Raji (cell line): ENCODE results near the gene VEPH1.

Source experiments
- POLR2A ChIP-seq: IDR thresholded peaks from 2 replicates; pipeline ENCODE4 v1.6.1; 2011; ENCODE audit warnings: low read depth, low read length, control low read depth; ENCODE audit not compliant: insufficient read depth

The VEPH1 gene

DNA sequence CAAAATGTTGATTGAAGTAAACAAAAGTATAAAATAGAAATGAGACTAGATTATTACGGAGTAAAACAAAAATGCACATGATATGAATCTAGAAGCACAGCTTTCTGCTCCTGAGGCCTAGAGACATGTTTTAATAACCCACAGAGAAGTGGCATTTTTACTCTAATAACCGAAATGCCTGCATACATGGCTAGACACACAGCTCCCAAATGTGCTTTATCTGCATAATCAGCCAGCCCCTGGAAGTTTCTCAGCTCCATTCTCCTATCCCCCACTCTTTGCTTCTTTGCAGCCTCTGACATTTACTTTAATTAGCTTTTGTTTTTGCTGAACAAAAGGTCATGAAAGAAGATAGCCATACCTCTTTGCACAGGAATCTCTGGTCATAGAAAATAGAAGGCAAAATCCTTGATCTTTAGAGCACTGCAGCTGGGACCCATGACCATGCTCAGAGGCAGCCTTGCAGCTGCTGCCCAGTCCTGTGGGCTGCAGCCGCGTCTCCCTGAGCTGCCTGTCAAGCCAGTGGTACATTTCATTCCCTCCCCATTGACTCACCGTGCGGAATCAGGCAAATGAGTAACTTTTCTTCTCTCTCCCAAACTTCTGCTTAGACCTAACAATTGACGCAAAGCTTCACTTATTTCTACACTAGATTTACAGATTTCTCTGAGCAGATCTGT lies at the start of gene VEPH1:
TSS of gene VEPH1 (minus strand) at position 501 of the 680 bp plus-strand sequence. CDS start 8,067 bp downstream, outside the sequence.
- no peak for TF ChIP-seq POLR2A

DNA sequence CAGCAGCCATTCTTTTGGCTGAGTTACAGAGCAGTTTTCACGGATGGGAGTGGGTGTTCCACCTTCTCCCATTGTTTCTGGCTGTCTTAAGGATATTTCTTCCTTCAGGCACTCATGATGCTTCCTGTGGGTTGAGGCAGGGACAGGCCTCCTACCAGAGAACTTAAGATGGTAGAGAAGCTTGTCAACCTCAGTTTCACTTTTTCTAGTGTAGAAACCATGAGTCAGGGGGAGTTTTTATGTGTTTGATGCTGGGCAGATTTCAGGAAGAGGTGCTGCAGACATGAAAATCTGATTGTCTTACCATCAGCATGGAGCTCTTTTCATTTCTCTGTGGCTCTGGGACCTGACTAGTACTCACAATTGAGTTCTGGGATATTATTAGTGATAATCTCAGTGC lies 48.7 kb upstream of the VEPH1 start:
- TF ChIP-seq POLR2A: no peak

DNA sequence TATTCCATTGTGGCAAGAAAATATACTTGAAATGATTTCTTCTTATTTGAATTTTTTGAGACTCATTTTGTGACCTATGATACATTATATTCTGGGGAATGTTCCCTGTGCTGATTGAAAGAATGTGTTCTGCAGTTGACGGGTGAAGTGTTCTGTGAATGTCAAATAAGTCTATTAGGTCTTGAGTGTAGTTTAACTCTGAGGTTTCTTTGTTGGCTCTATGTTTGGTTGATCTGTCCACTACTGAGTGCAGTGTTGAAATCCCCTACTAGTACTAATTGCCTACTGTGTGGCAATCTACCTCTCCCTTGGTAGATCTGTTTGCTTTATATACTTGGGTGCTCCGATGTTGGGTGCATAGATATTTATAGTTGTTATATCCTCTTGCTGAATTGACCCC lies 46.3 kb upstream of the VEPH1 start:
- TF ChIP-seq POLR2A: no peak

DNA sequence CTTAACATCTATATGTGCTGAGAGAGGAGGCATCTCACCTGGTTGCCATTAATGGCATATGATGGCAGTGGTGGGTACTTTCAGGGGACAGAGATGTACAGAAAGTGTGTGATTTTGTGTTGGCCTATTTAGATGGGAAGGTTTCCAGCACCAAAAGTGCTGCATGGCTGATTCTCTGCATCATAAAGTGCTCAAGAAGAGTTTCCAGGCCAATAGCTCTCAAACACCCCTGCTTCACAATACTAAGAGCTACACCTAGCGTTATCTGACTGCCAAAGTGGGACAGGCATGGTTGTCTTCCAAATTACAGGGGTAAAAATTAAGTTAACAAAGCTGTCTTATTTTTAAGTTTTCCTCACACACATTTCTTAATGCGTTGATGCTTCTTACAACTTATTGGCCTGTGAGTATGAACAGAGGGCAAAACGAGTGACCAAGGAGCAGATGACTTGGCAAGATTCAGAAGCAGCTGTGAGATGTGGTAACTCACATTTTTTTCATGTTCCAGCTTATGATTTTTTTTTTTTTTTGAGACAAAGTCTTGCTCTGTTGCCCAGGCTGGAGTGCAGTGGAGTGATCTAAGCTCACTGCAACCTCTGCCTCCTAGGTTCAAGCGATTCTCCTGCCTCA lies 41.4 kb upstream of the VEPH1 start:
- no peak for TF ChIP-seq POLR2A

DNA sequence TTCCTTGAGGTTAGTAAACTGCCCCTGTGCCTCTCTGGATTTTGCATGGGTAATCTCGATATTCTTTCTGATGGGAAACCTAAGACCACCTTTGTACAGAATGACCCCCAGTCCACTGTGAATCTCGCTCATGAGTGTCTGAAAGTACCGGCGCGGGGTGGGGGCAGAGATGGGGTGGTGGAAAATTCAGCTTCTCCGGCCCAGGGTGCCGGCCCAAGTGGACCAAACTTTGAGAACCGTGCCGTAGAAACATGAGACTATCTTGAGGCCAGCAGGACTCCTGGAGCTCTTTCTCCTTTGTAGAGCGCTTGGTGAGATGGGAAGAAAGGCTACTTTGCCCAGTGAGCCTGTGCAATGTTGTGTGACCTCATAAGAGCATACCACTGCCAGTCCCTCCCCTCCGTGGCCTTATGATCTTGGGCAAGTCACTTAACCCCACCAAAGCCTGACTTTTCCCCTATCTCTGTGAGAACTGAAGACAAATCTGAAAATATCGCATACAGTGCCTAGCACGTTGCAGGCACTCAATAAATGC lies 40.4 kb upstream of the VEPH1 start:
- TF ChIP-seq POLR2A: no peak

DNA sequence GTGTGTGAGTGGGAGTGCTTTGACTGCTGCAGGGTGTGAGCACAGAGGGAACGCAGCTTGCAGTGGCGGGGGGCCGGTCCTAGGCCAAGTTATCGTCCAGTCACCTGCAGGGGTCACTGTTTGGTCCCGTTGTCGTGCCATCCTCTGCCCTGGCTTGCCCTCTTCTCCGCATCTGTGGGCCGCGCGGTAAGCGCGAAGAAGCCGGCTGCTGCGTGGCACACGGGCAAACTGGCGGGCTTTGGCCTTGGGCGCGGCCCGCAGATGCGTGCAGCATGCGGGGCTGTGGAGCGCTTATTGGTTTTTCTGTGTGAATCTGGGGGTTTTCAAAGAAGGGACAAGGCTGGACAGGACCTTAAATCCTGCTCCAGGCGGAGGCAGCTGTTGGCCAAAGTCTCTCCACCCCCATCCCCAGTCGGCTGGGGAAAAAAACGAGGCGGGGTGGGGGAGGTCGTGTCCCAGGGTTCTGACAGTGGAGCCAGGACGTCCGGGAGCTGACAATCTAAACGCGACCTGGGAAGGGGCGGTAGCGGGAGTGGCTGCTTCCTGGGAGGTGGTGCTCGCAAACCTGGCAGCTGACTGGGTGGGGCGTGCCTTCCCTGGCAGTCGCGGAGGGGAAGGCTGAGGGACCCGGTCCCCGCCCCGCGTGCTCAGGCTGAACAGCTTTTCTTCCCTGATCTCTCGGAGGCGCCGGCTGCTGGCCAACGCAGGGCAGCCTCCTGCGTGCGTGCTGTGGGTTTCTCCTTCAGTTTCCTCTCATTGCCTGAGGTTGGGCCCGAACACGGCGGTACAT lies 39.7 kb upstream of the VEPH1 start:
- TF ChIP-seq POLR2A: no peak

DNA sequence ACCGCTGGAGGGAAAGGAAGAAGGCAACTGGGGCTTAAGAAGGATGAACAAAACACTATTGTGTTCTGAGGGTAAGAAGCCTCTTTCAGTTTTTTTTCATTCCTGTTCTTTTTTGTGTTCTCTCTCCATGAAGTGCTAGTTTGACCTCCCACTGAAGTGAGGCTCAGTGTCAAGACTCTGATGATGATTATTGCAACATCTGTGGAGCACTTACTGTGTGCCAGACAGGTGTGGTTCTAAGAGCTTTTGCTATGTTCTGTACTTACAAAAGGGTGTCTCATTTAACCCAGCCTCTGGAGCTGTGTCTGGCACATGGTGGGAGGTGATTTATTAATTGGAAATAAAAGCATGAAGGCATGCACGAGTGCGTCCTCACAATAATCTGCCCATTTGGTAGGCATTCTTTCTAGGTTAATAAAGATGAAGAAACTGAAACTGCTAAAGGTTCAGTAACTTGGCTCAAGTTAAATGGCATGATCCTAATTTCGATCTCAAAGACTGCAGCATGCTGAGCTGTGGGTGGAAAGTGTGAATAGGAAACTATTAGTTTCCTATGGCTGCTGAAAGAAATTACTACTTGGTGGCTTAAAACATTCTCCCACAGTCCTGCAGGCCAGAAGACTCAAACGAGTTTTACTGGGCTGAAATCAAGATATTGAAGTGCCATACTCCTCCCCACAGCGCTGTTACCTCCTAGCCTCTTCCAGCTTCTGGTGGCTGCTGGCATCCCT lies 38.5 kb upstream of the VEPH1 start:
- no peak for TF ChIP-seq POLR2A

DNA sequence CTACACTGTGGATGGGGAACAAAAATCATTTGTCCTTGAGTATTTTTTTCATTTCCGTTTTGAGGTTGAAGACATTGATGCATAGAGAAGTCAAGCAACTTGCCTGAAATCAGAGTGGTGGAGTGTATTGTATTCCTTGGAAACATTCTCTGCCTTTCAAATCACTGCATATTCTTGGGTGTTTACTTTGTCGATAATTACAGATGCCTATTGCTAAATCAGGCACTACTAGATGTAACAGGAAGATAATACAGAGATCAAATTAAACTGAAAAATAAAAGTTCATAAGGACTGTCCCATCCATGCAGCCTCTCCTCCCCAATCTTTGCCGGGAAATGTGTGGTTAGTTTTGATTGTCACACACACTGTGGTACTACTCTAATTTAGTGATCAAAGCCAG lies 37.4 kb upstream of the VEPH1 start:
- TF ChIP-seq POLR2A: no peak

DNA sequence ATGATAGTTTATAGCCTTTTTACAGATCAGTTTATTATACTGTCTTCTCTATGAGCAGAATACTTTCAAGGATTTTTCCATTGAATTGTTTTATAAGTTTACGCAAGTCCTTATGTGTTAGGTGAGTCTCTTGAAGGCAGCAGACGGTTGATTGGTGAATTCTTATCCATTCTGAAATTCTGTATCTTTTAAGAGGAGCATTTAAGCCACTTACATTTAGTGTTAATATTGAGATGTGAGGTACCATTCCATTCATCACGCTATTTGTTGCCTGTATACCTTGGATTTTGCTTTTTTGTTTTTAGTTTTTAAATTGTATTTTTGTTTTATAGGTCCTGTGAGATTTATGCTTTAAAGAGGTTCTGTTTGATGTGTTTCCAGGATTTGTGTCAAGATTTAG lies 32.5 kb upstream of the VEPH1 start:
- no peak for TF ChIP-seq POLR2A

DNA sequence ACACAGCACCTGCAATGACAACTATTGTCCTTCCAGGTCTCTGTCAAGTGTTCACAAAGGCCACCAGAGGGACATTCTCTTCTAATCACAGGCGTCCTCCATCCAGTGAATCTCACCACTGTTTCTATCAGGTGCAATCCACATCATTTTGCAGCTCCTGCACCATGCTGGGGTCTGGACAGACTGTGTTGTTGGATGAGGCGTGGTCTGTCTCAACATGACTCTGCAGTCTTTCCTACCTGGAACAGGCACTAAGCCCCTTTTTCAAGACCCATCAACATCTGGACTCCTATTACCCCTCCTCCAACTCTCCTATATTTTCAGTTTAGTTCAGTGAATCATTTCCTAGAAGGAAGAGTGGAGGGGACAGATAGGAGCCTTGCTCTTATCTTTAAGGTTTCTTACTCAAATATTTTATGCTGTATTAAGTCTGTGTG lies 31.5 kb upstream of the VEPH1 start:
- no peak for TF ChIP-seq POLR2A

DNA sequence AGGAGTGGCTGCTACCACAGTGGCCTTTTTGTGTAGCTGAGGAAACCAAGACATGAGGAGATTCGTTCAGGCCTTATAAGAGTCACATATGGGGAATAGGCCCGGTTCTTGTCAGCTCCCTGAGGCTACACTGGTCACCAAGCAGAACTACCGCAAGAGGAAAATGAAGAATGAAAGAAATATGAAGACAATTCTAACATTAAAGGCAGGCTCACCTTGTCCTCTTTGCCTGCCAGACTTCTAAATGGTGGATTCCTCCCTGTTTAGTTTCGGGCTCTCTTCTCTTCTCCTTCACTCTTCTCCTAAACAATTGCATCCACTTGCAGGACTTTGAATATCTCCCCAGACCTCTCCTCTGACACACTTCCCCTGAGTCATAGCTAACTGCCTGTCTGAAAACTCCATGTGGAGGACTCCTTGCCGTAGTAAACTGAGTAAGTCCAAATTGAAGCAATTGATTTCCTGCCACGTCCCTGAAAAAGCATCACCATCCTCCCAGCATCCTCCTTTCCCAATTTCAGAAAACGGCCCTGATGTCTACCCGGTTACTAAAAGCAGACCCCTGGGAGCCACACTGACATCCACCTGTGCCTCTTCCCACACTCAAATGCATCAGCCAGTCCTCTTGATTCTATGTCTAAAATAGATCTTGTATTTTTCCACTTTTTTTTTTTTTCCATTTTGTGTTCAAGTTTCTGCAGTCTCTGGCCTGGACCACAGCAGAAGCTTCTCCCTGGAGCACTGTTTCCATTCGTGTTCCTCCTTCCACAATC lies 30.3 kb upstream of the VEPH1 start:
- no peak for TF ChIP-seq POLR2A

DNA sequence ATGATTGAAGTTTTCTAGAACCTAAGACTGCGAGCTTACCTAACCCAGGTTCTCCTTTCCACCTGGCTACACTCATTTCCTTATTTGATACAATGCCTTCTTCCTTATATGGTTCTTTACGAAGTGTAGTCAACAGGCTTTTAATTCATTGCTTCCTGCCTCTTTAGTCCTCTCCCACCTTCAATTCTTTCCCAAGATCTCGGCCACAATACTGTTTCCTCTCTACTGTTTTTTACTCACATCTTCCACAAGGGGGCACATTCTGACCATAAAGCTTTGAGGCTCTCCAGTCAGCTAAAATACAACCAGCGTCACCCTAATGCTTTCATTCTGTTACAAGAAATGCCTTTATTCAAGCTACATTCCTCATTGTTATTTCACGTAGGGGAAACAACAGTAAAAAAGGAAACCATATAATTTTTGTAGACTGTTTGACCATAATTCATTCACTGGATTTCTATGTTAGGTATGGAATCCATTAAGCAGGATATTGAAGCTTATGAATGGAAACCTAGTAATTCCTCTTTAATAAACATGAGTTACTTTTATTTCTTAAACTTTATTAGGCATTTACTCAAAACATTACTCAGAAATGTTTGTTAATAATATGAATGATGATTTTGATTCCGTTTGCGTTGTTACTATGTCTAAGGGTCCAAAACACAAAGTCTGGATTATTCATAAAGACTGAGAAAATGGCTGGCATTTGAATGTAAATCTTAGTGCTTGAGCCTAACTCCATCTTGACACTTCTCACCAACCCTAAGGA lies 29.5 kb upstream of the VEPH1 start:
- no peak for TF ChIP-seq POLR2A

DNA sequence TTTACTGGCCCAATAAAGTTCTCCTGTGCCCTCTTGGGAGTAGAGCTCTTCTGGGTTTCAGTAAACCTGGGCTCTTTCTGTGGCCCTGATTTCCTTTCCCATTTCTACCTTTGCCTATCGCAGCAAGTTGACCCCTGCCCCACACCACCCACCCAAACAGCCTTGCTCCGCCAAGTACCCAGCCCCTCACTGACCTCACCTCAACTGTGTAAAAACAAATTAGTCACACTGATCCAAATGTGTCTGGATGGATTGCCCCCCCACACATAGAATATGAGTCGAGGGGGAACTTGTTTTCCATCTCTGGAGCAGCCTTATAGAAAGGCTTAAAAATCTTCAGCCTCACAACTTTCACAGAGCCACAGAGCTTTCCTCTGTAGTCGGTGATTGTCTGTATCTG lies 28.6 kb upstream of the VEPH1 start:
- TF ChIP-seq POLR2A: no peak

DNA sequence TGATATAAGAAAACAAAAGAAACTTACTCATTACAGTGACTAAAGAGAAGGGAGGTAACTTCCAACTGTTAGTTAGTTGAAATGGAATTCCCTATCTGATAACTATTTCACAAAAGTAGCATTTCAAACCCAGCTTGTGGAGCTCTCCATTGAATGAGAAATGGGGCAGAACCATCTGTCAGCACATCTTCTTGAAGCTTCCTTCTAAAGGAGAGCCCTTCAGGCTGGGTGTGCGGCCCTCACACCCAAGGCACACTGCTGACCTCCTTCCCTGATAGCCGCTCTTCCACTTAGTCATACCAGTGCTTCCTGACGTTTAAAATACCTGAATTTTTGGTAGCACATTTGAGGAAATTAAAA lies 28.1 kb upstream of the VEPH1 start:
- no peak for TF ChIP-seq POLR2A

DNA sequence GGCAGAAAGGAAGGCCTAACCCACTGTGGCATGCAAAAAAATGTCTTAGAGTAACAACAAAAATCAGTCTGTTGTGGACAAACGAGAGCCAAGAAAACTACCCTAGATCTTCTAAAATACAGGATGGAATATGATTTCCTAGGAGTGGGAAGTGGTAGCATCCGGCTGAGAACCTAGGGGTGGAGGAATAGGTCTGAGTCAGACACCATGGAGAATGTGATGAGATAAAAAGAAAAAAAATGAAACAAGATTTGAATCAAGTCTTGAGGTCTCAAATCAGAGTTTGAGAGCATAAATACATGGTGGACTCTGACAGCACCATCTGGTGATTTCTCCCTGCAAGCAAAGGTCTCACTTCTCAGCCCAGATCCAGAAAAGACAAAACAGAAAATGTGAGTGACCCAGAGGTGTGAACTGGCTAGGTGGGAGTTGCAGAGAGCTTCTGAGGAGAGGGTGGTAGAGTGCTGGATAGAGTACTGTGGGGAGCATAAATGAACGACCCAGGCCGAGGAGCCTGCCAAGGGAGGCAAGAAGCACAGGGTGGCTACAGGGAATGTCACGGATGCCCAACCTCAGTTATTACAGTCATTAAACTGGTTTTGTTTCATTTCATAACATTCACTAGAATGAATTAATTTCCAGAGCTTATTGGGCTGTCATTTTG lies 27.6 kb upstream of the VEPH1 start:
- TF ChIP-seq POLR2A: no peak
